GM12878 (cell line): Measurements from ENCODE around the gene NIPSNAP3A. TPM values are rescaled to one million over a fixed set of nuclear protein-coding genes. Genes with fewer than 3 reads are reported as not detected.

Experiments
- IKZF1 ChIP-seq: fragments of 450-650 bp; conservative IDR thresholded peaks from 2 replicates; pipeline ENCODE4 v1.6.1; 2017; ENCODE audit warnings: antibody characterized with exemption, mild to moderate bottlenecking
- KDM1A ChIP-seq: fragments of 200-600 bp; sonication (generic); IDR thresholded peaks from 2 replicates; pipeline ENCODE4 v1.6.1; 2016; ENCODE audit warnings: borderline replicate concordance
- MYC ChIP-seq: IDR thresholded peaks from 2 replicates; pipeline ENCODE4 v1.6.1; 2011; ENCODE audit warnings: mild to moderate bottlenecking, low read length, moderate library complexity, inconsistent platforms; ENCODE audit not compliant: insufficient read depth, insufficient replicate concordance, insufficient read length, severe bottlenecking
- NKRF ChIP-seq: fragments of 450-650 bp; conservative IDR thresholded peaks from 2 replicates; pipeline ENCODE4 v1.6.1; 2017; ENCODE audit warnings: mild to moderate bottlenecking, moderate library complexity
- NR2C1 ChIP-seq: fragments of 450-650 bp; IDR thresholded peaks from 2 replicates; pipeline ENCODE4 v1.6.1; 2017; ENCODE audit warnings: antibody characterized with exemption, mild to moderate bottlenecking, moderate library complexity
- POLR2AphosphoS5 ChIP-seq: IDR thresholded peaks from 2 replicates; pipeline ENCODE4 v1.6.1; 2011; ENCODE audit warnings: mild to moderate bottlenecking, low read length, inconsistent platforms
- RAD21 ChIP-seq: IDR thresholded peaks from 2 replicates; pipeline ENCODE4 v1.6.1; 2011; ENCODE audit warnings: mild to moderate bottlenecking, low read depth, low read length, moderate library complexity; ENCODE audit not compliant: insufficient read depth
- RBBP5 ChIP-seq: fragments of 200-600 bp; sonication (generic); conservative IDR thresholded peaks from 2 replicates; pipeline ENCODE4 v1.6.1; 2016
- SP1 ChIP-seq: IDR thresholded peaks from one replicate; pipeline ENCODE4 v1.6.1; 2011; ENCODE audit warnings: low read depth, low read length
- SPI1 ChIP-seq: IDR thresholded peaks from 2 replicates; pipeline ENCODE4 v1.6.1; 2011; ENCODE audit warnings: low read depth, mild to moderate bottlenecking, low read length, moderate library complexity, borderline replicate concordance; ENCODE audit not compliant: insufficient read depth
- TCF3 ChIP-seq: IDR thresholded peaks from 2 replicates; pipeline ENCODE4 v1.6.1; 2012; ENCODE audit warnings: low read depth, mild to moderate bottlenecking, low read length, borderline replicate concordance; ENCODE audit not compliant: insufficient read depth
- WRNIP1 ChIP-seq: IDR thresholded peaks from 2 replicates; pipeline ENCODE4 v1.6.1; 2011; ENCODE audit warnings: low read depth, low read length, improper control_type of control experiment, borderline replicate concordance
- ZNF384 ChIP-seq: IDR thresholded peaks from 2 replicates; pipeline ENCODE4 v1.6.1; 2012; ENCODE audit warnings: low read depth, mild to moderate bottlenecking, low read length, improper control_type of control experiment, borderline replicate concordance
- ZNF592 ChIP-seq: fragments of 450-650 bp; IDR thresholded peaks from 2 replicates; pipeline ENCODE4 v1.6.1; 2017; ENCODE audit warnings: mild to moderate bottlenecking, moderate library complexity
- ZNF687 ChIP-seq: fragments of 450-650 bp; IDR thresholded peaks from 2 replicates; pipeline ENCODE4 v1.6.1; 2017; ENCODE audit warnings: mild to moderate bottlenecking, moderate library complexity
- polyA plus RNA-seq, 11 experiments: library from polyadenylated mRNA; depleted of rRNA in 4 of 11; unstranded in 6 of 11; stranded (reverse) in 5 of 11; fragments of >200 nt; fragmentation: Nextera tagmentation in 4 of 11; fragmentation: Illumina TruSeq in 1 of 11; extraction: Ambion mirVana in 4 of 11; extraction: Trizol in 1 of 11; gene quantifications; 1 replicate in 1 of 11; 2 replicates in 10 of 11; pipeline versions ENCODE4 v1.2.1 to v1.2.3, GENCODE V29; 2011 to 2016; ENCODE audit warnings: inconsistent platforms in 2 of 11, missing spikeins in 2 of 11, low read depth in 1 of 11
- total RNA-seq, 4 experiments: library from RNA; depleted of rRNA in 3 of 4; stranded (reverse); fragments of >200 nt in 3 of 4; fragmentation: Illumina TruSeq in 1 of 4; extraction: Trizol in 1 of 4; gene quantifications; 2 replicates each; pipeline versions ENCODE4 v1.2.1 to v1.2.3, GENCODE V29; 2013 to 2021
- TF ChIP-seq, protein P1 (sequence below): fragments of 450-650 bp; IDR thresholded peaks from 2 replicates; pipeline ENCODE4 v1.6.1; 2017; ENCODE audit warnings: mild to moderate bottlenecking

NIPSNAP3A gene
- total and polyA plus RNA-seq, 10 of the 15 experiments (the other 5 are each of a cell fraction or from before 2014, with no cell fraction given): 19.1 to 87.2 (median 34.0) TPM

DNA sequence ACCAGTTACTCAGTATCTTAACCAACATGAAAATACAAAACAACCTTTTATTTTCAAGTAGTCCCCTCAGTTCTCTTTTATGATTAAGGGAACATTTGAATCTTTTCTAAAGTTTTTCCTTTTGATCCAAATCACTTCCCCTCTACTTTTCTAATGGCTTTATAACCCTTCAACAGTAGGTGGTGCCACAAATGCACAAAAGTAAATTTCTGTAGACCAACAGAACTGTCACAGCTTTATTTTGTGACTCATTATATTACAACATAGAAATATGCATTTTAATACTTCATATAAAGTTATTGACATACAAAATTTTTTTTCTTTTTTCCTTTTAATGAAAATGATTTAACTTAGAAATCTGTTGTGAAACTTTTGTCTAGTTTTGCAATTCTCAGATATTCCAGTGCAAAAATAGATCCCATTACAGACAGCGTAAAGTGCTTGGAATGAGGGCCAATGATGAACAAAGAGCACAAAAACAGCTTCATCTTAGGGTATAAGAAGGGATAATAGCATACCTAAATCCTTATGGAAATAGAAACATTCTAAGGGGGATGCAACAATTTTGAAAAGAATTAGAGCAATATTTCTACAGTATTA, 33.4 kb downstream of the NIPSNAP3A start (continued):
- TF ChIP-seq, protein P1, sequence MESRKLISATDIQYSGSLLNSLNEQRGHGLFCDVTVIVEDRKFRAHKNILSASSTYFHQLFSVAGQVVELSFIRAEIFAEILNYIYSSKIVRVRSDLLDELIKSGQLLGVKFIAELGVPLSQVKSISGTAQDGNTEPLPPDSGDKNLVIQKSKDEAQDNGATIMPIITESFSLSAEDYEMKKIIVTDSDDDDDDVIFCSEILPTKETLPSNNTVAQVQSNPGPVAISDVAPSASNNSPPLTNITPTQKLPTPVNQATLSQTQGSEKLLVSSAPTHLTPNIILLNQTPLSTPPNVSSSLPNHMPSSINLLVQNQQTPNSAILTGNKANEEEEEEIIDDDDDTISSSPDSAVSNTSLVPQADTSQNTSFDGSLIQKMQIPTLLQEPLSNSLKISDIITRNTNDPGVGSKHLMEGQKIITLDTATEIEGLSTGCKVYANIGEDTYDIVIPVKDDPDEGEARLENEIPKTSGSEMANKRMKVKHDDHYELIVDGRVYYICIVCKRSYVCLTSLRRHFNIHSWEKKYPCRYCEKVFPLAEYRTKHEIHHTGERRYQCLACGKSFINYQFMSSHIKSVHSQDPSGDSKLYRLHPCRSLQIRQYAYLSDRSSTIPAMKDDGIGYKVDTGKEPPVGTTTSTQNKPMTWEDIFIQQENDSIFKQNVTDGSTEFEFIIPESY: no peak
- TF ChIP-seq ZNF687 (no peak), TCF3 (no peak), KDM1A (no peak), SPI1 (peak; percentile 32; the same call in 1 of the 2 replicates), NKRF (no peak), POLR2AphosphoS5 (no peak), WRNIP1 (no peak), NR2C1 (no peak), RBBP5 (no peak), MYC (no peak), ZNF384 (no peak), ZNF592 (no peak), RAD21 (peak; percentile 86), SP1 (no peak), IKZF1 (no peak)
